Testis (tissue), 2 donors: ENCODE data around the gene RSKR.

ENCODE experiments used
- CTCF ChIP-seq, 3 experiments: fragments of 450-650 bp in 2 of 3; fragments of 200-600 bp in 1 of 3; sonication (generic) in 1 of 3; IDR thresholded peaks; one replicate each; pipeline ENCODE4 v1.5.1; 2016 to 2019; ENCODE audit warnings: antibody characterized with exemption in 3 of 3, mild to moderate bottlenecking in 2 of 3, moderate library complexity in 1 of 3
- POLR2A ChIP-seq: fragments of 450-650 bp; IDR thresholded peaks from one replicate; pipeline ENCODE4 v1.6.1; 2017; ENCODE audit warnings: antibody characterized with exemption, mild to moderate bottlenecking, moderate library complexity

GRCh38 chr17:28584434-28584833 lies 29.6 kb downstream of the RSKR start:
- TF ChIP-seq CTCF (IDR thresholded peaks at IDR 0.05), result no peak
- TF ChIP-seq POLR2A, result no peak
